AG09309 (cell line): ENCODE data around the gene CST9L.

Source experiments
- DNase-seq: peaks from one replicate; pipeline ENCODE4 v3.0.0-alpha.2; 2010; ENCODE audit warnings: low read depth
- H3K4me3 ChIP-seq: 2 replicates; pipeline ENCODE4 v1.5.1; 2011; ENCODE audit warnings: mild to moderate bottlenecking, low read depth, low read length, moderate library complexity; ENCODE audit not compliant: control insufficient read depth
- CTCF ChIP-seq: IDR thresholded peaks from 2 replicates; pipeline ENCODE4 v1.5.1; 2011; ENCODE audit warnings: mild to moderate bottlenecking, low read depth, low read length, inconsistent platforms; ENCODE audit not compliant: insufficient read depth, control insufficient read depth; ENCODE audit errors: missing control alignments

CST9L gene, protein sequence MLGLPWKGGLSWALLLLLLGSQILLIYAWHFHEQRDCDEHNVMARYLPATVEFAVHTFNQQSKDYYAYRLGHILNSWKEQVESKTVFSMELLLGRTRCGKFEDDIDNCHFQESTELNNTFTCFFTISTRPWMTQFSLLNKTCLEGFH

GRCh38 chr20:23568320-23568970 is at the start of gene CST9L:
Gene CST9L (minus strand): TSS chr20:23568484. CDS start chr20:23568450, 34 bp downstream.
- H3K4me3 ChIP-seq: no peak within 1 kb of the TSS
- TF ChIP-seq CTCF: no peak
- no peak for DNase-seq

GRCh38 chr20:23614163-23614562 is 45.9 kb upstream of the CST9L start:
- DNase-seq: no peak
- H3K4me3 ChIP-seq: no peak overlapping the region
- no peak for TF ChIP-seq CTCF

DNA sequence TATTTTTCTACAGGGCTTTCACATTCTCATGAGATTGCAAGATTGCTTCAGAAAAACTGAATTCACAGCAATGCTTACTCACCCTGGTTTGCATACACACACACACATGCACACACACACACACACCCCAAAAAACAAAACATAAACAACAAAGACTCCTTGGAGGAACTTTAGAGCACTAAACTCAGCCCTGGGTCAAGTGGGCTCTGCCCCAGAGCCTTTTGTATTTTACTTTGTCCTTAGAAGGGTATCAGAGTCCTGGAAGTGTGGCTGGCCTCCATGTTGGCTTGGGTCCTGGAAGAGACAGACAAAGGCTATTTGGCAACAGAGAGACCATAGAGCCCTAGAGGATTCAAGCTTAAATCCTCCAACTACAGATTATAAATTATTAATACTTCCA is 45.4 kb upstream of the CST9L start:
- no peak for DNase-seq
- TF ChIP-seq CTCF: no peak
- no peak overlapping the region for H3K4me3 ChIP-seq

- no peak for TF ChIP-seq CTCF
- DNase-seq: no peak
- no peak overlapping the region for H3K4me3 ChIP-seq
These were observed 44.1 kb upstream of the CST9L start for GRCh38 chr20:23612396-23612795.

DNA sequence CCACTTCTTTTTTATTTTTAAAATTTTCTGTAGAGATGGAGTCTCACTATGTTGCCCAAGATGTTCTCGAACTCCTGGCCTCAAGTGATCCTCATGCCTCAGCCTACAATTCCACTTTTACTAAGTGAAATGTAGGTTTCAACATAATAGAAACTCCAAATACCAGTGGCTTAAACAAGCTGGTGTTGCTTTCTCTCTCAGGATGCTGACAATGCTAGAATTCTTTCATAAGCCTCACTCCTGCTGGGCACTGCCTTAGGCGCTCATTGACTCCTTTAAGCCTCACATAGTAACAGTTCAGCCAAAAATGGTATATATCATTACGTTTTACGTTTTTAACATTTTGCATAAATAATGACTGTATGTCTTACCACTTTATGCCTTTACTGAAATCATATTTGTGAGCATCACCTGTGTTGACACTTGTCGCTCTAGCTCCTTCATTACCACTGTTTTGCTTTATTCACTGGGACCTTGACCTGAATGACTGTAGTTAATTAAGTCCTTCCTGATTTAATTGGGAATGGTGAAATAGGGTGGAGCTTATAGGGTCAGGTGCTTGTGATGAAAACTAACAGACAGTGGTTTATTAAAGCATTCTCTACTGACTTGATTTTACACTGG is 41.3 kb upstream of the CST9L start:
- TF ChIP-seq CTCF: no peak

DNA sequence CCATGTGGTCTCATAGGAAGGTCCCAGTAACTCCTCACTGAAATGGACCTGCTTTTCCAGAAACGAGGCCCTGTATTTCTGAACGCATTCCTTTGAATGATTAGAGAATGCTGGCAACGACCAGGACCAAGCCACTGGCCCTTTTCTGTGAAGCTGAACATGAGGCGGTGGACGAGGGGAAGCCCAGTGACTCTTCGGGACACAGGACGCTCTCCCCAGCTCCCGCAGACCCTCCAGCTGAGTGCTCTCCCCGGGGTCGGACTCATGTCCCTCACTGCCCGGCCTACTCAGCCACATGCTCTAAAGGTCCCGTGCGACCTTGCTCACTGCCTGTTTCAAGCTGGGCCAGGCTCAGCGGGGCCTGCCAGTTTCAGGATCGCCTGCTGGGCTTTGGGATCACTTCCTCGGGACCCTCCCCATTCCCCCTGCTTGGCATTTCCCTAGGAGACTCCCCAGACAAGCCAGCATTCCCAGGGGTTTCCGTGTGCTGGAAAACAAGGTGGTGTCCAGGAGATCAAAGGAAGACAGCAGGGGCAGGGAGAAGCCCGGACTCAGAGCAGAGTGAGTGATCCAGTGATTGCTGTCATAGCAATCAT is 40.1 kb upstream of the CST9L start:
- TF ChIP-seq CTCF: no peak
- DNase-seq: no peak

More for the DNA sequence above, 41.3 kb upstream of the CST9L start:
- no peak for DNase-seq
- H3K4me3 ChIP-seq: no peak overlapping the region

More for the DNA sequence above, 40.1 kb upstream of the CST9L start:
- no peak overlapping the region for H3K4me3 ChIP-seq
